Left kidney (tissue), 2 donors: ENCODE results near the gene DDX31. TPM values are rescaled to one million over a fixed set of nuclear protein-coding genes. Genes with fewer than 3 reads are reported as not detected.

Source experiments
- DNase-seq: peaks from one replicate; pipeline ENCODE4 v3.0.0-alpha.2; 2013
- polyA plus RNA-seq: library from polyadenylated mRNA; unstranded; fragments of 120-200 nt; gene quantifications from one replicate; pipeline ENCODE4 v1.2.1, GENCODE V29; 2013; ENCODE audit not compliant: insufficient read length

The DDX31 gene
- polyA plus RNA-seq, 1 donor = 18.9 TPM

- DNase-seq = no peak
Observed at GRCh38 chr9:132596200-132596599, 73.6 kb downstream of the DDX31 start.

- DNase-seq = no peak
Observed at GRCh38 chr9:132595319-132595718, 74.5 kb downstream of the DDX31 start.

- DNase-seq = no peak
Observed at GRCh38 chr9:132594412-132594811, 75.4 kb downstream of the DDX31 start.

GRCh38 chr9:132592451-132592850 lies 77.3 kb downstream of the DDX31 start:
- DNase-seq = no peak

- no peak for DNase-seq
Observed at GRCh38 chr9:132591751-132592314, 78.0 kb downstream of the DDX31 start.

GRCh38 chr9:132591244-132591643 lies 78.5 kb downstream of the DDX31 start:
- no peak for DNase-seq

- DNase-seq = no peak
Observed at GRCh38 chr9:132590318-132591182, 79.2 kb downstream of the DDX31 start.

- no peak for DNase-seq
Observed at GRCh38 chr9:132590037-132590317, 79.8 kb downstream of the DDX31 start.

GRCh38 chr9:132589148-132590036 lies 80.4 kb downstream of the DDX31 start:
- no peak for DNase-seq

- no peak for DNase-seq
Observed at GRCh38 chr9:132588501-132589147, 81.2 kb downstream of the DDX31 start.

- no peak for DNase-seq
Observed at GRCh38 chr9:132588098-132588497, 81.7 kb downstream of the DDX31 start.

GRCh38 chr9:132587592-132587955 lies 82.2 kb downstream of the DDX31 start:
- no peak for DNase-seq

GRCh38 chr9:132586830-132587591 lies 82.8 kb downstream of the DDX31 start:
- DNase-seq = no peak

GRCh38 chr9:132585954-132586829 lies 83.6 kb downstream of the DDX31 start:
- DNase-seq = no peak

- DNase-seq = no peak
Observed at GRCh38 chr9:132584601-132585560, 84.9 kb downstream of the DDX31 start.

- no peak for DNase-seq
Observed at GRCh38 chr9:132583584-132584304, 86.0 kb downstream of the DDX31 start.

GRCh38 chr9:132582786-132583583 lies 86.8 kb downstream of the DDX31 start:
- no peak for DNase-seq

- no peak for DNase-seq
Observed at GRCh38 chr9:132582276-132582785, 87.5 kb downstream of the DDX31 start, which contains the start of gene BARHL1. BARHL1 (plus strand) TSS chr9:132582606; CDS start chr9:132582798, 192 bp downstream.
